Stimulated activated naive CD4-positive, alpha-beta T cell (primary cell): ENCODE results near the gene TLK2.

ENCODE experiments used
- DNase-seq, 6 experiments: peaks; one replicate each; lab custom pipeline; 2025; lab: John Stamatoyannopoulos, UW

TLK2 gene

GRCh38 chr17:62653826-62654761 is 175.5 kb downstream of the TLK2 start:
- DNase-seq = no peak

GRCh38 chr17:62655656-62656055 is 177.0 kb downstream of the TLK2 start:
- DNase-seq = no peak

- no peak for DNase-seq
These were observed 177.8 kb downstream of the TLK2 start for GRCh38 chr17:62656446-62656845.

- no peak for DNase-seq
These were observed 178.6 kb downstream of the TLK2 start for GRCh38 chr17:62657145-62657665.

DNA sequence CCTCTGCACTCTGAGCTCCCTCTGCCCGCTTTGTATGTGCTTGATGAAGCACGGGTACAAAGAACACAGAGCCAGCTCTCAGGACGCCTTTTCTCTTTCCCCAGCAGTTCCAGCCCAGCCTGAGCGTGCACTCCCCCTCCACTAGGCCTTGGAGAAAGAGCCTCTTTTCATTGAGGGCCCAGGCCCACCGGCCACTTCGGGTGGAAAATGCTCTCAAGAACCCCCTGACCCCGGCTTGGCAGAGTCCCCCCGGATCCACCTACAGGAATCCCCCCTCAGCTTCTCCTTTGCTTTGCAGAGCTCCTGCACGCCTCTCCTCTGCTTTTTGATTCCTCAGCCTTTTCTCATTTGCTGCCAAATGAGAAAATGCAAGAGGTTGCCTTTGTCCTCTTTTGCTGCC is 179.1 kb downstream of the TLK2 start:
- no peak for DNase-seq

GRCh38 chr17:62658136-62658920 is 179.7 kb downstream of the TLK2 start:
- DNase-seq = no peak

- no peak for DNase-seq
These were observed 182.0 kb downstream of the TLK2 start for GRCh38 chr17:62660629-62661118.

DNA sequence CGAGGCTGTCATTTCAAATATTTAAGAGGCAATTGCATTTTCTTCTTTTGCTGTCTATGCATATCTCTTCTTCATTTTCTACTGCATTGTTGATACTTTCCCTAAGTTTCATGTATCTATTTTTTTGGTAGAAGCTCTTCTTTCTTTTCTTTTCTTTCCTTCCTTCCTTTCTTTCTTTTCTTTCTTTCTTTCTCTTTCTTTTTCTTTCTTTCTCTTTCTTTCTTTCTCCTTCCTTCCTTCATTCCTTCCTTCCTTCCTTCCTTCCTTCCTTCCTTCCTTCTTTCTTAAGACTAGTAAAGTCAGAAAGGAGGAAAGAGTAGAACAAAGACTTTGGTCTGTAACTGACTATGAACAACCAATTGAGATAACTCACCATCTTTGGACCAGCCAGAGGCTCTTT is 182.7 kb downstream of the TLK2 start:
- no peak for DNase-seq

GRCh38 chr17:62662855-62663254 is 184.2 kb downstream of the TLK2 start:
- DNase-seq = no peak
